ENCODE results near the gene ZNF460.

- TF ChIP-seq CBX8 (IDR thresholded peaks at IDR 0.05; ENCODE audit: borderline replicate concordance, low read depth, low read length) (no peak), USF2 (IDR thresholded peaks at IDR 0.05; ENCODE audit: low read length) (no peak), CTCF (IDR thresholded peaks at IDR 0.05; ENCODE audit: control extremely low read depth in 1 of 3, insufficient read depth in 1 of 3, low read depth in 1 of 3, low read length in 3 of 3) (no peak), POLR2A (IDR thresholded peaks at IDR 0.05; ENCODE audit: control extremely low read depth in 1 of 2, low read depth in 2 of 2, low read length in 2 of 2) (no peak)
Observed at GRCh38 chr19:57305056-57305455, 24.8 kb downstream of the ZNF460 start.
